Measurements from ENCODE around the gene ZBTB7C.

DNA sequence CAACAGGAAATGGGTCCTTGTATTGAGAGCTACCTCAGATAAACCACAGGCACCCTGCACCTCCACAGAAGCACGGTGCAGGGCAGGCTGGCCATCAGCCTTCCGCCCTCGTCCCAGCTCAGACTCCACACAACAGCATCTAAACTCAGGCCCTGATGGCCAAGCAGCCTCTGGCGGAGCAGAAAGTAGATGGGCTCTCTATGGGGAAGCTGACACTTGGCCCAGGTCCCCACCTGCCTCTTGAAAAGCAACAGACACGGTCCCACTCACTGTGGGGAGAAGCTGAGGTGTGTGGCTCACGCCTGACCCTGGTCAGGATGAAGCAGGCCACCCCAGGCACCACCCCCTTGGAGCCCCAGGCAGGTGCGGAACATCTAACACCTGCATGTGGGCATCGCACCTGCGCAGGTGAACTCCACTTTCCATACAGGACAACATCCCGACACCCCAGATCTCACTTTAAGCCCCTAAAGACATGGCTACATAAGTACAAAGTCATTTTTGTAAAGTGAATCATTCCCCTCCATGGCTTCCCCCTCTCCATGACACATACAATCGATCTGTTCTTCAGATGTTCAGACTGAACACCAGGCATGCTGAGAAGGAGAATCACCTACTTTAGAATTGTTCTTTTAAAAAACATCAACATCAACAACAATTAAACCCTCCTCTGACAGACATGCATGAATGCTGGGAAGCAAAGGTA, 208.4 kb downstream of the ZBTB7C start:
- TF ChIP-seq EZH2phosphoT487 (conservative IDR thresholded peaks at IDR 0.05; ENCODE audit: low read length): no peak
- TF ChIP-seq, protein P1, sequence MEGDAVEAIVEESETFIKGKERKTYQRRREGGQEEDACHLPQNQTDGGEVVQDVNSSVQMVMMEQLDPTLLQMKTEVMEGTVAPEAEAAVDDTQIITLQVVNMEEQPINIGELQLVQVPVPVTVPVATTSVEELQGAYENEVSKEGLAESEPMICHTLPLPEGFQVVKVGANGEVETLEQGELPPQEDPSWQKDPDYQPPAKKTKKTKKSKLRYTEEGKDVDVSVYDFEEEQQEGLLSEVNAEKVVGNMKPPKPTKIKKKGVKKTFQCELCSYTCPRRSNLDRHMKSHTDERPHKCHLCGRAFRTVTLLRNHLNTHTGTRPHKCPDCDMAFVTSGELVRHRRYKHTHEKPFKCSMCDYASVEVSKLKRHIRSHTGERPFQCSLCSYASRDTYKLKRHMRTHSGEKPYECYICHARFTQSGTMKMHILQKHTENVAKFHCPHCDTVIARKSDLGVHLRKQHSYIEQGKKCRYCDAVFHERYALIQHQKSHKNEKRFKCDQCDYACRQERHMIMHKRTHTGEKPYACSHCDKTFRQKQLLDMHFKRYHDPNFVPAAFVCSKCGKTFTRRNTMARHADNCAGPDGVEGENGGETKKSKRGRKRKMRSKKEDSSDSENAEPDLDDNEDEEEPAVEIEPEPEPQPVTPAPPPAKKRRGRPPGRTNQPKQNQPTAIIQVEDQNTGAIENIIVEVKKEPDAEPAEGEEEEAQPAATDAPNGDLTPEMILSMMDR (IDR thresholded peaks at IDR 0.05; ENCODE audit: insufficient read depth, low read length, poor library complexity, severe bottlenecking): no peak

Data from SU-DHL-6 (cell line).